ENCODE measurements around the gene TMEM242.
A peak's percentile ranks its signal among the peaks of the same experiment; 100 is the strongest.

TMEM242 gene

DNA sequence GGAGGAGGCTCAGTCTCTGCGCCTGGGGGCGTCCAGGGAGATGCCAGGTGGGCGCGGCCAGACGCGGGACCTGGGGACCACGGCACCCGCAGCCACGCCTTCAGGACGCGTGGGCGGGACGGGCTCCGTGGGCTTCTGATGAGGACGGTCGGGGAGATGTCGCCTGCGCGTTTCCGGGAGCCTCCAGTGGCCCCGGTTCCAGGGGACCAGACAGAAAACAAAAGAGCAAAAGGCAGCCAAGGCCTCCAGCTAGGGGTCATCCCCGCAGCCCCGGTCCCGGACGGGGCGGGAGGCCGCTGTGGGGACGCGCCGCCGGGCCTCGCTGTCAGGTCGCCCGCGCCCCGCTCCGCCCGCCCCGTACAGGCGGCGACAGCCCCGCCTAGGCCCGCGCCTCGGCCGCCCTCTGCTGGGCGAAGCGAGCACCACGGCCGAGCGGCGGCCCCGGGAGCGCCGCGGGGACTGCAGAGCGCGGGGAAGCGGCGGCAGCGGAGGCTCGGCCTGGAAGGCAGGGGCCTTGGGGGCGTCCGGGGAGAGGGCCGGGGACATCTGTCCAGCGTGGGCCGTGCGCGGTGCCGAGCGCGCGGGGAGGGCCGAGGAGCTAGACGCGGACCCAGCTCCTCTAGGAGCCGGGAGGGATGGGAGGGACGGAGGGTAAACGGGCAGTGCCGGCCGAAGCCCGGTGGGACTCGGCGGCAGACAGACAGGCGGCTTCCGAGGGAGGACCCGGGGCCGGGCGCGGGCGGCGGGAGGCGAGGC, 48.7 kb downstream of the TMEM242 start:
- TF ChIP-seq, protein P1, sequence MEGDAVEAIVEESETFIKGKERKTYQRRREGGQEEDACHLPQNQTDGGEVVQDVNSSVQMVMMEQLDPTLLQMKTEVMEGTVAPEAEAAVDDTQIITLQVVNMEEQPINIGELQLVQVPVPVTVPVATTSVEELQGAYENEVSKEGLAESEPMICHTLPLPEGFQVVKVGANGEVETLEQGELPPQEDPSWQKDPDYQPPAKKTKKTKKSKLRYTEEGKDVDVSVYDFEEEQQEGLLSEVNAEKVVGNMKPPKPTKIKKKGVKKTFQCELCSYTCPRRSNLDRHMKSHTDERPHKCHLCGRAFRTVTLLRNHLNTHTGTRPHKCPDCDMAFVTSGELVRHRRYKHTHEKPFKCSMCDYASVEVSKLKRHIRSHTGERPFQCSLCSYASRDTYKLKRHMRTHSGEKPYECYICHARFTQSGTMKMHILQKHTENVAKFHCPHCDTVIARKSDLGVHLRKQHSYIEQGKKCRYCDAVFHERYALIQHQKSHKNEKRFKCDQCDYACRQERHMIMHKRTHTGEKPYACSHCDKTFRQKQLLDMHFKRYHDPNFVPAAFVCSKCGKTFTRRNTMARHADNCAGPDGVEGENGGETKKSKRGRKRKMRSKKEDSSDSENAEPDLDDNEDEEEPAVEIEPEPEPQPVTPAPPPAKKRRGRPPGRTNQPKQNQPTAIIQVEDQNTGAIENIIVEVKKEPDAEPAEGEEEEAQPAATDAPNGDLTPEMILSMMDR (IDR thresholded peaks at IDR 0.05; ENCODE audit: extremely low read depth, missing control alignments): peak; percentile 96
- peak; percentile 97 for DNase-seq (ENCODE audit: low spot score)

DNA sequence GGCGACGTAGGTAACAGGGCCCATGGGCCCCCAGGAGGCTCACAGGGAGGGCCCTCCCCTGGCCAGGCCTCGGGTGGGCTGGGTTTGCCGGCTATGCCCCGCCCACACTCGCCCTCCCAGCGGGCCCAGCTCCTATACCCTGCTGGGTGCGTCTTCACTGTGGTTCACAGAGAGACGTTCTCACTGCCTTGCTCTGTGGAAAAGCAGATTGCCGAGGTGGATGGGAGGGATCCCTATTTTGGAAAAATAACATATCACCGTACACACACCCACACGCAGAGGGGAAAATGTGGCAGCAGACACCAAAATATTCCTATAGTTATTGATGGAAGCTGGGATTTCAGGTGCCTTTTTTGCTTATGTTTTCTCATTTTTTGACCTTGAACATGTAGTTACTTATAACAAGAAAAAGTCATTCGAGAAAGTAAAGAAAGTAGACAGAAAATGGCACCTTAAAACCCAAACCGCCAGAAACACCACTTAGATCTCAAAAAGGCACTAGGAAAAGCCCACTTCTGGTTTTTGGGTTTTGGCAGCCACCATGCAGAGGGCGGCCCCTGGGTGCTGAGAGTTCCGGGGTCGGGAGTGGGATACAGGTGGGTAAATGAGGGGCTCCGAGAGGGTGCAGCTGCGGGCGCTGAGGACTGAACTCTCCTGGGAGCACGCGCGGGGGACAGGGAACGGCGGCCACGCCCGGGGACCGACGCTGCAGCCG, 49.4 kb downstream of the TMEM242 start:
- TF ChIP-seq, protein P1 (IDR thresholded peaks at IDR 0.05; ENCODE audit: extremely low read depth, missing control alignments): no peak
- peak; percentile 82 for DNase-seq (ENCODE audit: low spot score)

DNA sequence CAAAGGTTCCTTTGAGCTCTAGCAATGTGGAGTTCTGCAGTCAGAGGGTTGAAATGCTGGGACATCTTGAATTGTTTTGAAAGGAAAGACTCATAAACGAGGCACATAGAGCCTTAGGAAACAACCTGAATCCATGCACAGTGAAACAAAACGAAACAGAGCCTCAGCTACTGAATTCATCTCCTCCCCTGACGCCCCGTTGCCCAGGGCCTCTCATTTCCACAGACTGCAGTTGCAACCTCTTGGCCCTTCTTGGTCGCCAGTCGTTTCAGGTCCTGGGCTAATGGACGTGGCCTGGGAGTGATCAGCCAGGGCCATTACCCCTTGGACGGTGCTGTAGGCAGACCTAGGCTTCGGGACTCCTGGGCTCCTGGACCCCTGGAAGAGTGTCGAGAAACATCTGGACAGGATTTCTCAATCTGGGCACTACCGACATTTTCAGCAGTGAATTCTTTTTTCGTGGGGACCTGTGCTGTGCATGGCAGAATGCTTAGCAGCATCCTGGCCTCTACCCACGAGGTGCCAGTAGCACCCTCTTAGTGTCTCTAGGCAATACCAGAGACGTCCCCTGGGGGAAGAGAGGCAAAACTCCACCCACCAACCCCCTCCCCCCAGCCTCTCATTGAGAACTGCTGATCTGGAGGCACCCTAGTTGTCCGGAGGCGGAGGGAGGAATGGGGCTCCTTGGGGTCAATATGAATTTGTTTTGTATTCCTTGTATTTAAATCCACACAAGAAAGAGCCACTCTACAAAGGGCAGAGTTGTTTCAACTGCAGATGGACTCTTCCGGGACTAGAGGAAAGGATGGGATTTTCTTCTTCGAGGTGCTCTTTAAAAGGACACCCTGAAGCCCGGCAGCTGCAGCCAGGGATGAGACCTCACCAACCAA, 50.2 kb downstream of the TMEM242 start:
- no peak for DNase-seq (ENCODE audit: low spot score)
- TF ChIP-seq, protein P1 (IDR thresholded peaks at IDR 0.05; ENCODE audit: extremely low read depth, missing control alignments): no peak

DNA sequence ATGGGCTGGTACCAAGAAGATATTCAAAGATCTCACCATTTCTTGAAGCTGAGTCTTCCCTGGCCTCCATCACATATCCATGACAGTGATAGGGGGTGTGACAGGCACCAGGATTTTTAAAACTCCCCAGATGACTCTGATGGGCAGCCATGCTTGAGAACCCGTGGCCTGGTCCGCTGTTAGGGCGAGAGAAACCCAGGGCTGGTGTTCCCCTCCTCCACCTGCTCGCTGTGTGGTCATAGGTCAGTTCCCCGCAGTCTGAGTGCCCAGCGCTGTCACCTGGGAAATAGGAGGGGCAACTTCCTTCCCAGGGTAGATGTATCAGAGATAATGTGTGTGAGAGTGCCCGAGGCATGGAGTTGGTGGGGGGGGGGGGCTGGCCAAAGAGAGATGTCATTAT, 50.9 kb downstream of the TMEM242 start:
- no peak for DNase-seq (ENCODE audit: low spot score)
- TF ChIP-seq, protein P1 (IDR thresholded peaks at IDR 0.05; ENCODE audit: extremely low read depth, missing control alignments): no peak

DNA sequence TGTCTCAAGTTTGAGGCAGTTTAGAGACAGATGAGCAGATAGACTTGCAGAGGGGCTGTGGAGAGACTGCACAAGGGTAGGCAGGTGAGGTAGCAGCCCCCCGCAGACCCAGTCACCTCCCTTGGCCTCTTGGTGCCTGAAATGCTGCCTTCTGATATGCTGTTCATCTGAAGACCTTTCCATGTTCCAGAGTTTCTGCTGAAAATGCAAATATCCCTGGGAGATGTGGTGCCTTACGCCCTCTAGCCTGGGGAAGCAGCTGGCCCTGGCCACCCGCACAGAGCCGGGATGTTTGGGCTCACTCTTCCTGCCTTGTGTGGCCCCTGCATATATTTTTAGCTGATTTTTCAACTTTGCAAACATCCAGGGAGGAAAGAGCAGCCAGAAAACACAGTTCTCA, 51.4 kb downstream of the TMEM242 start:
- TF ChIP-seq, protein P1 (IDR thresholded peaks at IDR 0.05; ENCODE audit: extremely low read depth, missing control alignments): no peak
- no peak for DNase-seq (ENCODE audit: low spot score)

DNA sequence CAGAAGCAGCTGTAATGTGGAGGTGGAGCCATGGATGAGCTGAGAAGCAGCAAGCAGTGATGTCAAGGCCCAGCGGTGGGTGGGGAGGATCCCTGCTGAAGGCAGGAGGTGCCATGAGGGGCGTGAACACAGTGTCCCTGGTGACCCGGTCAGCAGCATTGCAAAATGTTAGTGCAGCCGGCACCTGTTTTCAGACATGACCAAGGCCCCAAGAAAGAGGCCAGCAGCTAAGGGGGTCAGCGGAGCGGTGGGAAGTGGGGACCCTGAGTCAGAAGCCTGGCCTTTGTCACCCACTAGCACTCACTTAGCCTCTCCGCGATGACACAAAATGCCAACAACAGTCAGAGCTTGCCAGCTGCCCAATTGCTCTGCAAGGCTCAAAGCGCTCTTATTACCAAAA, 51.9 kb downstream of the TMEM242 start:
- TF ChIP-seq, protein P1 (IDR thresholded peaks at IDR 0.05; ENCODE audit: extremely low read depth, missing control alignments): no peak
- no peak for DNase-seq (ENCODE audit: low spot score)

Measured in GM20000 (cell line).